GM12872 (cell line): ENCODE measurements around the gene CEP68.

ENCODE experiments used
- TF ChIP-seq, protein P1 (sequence below): IDR thresholded peaks from 3 replicates; pipeline ENCODE4 v1.5.1; 2011; ENCODE audit warnings: low read depth, mild to moderate bottlenecking, low read length, moderate library complexity; ENCODE audit not compliant: insufficient read depth

CEP68 gene

GRCh38 chr2:65103013-65103715, 46.9 kb downstream of the CEP68 start:
- TF ChIP-seq, protein P1, sequence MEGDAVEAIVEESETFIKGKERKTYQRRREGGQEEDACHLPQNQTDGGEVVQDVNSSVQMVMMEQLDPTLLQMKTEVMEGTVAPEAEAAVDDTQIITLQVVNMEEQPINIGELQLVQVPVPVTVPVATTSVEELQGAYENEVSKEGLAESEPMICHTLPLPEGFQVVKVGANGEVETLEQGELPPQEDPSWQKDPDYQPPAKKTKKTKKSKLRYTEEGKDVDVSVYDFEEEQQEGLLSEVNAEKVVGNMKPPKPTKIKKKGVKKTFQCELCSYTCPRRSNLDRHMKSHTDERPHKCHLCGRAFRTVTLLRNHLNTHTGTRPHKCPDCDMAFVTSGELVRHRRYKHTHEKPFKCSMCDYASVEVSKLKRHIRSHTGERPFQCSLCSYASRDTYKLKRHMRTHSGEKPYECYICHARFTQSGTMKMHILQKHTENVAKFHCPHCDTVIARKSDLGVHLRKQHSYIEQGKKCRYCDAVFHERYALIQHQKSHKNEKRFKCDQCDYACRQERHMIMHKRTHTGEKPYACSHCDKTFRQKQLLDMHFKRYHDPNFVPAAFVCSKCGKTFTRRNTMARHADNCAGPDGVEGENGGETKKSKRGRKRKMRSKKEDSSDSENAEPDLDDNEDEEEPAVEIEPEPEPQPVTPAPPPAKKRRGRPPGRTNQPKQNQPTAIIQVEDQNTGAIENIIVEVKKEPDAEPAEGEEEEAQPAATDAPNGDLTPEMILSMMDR: no peak

DNA sequence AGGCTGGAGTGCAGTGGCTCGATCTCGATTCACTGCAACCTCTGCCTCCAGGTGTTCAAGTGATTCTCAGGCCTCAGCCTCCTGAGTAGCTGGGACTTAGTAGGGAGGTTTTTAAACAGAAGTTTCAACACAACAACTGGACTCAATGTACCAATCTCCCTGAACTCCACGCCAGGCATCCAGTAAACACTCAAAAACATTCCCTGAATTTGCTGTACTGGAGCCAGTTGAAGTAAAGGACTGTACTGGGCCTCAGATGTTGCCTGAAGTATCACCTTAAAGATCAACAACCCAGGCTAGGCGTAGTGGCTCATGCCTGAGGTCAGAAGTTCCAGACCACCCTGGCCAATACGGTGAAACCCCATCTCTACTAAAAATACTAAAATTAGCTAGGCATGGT, 51.3 kb downstream of the CEP68 start:
- TF ChIP-seq, protein P1: no peak

GRCh38 chr2:65108780-65109179, 52.6 kb downstream of the CEP68 start:
- TF ChIP-seq, protein P1: no peak

- TF ChIP-seq, protein P1: no peak
Measured at GRCh38 chr2:65112633-65113032, 56.4 kb downstream of the CEP68 start.

- TF ChIP-seq, protein P1: no peak
Measured at GRCh38 chr2:65113229-65113628, 57.0 kb downstream of the CEP68 start.

DNA sequence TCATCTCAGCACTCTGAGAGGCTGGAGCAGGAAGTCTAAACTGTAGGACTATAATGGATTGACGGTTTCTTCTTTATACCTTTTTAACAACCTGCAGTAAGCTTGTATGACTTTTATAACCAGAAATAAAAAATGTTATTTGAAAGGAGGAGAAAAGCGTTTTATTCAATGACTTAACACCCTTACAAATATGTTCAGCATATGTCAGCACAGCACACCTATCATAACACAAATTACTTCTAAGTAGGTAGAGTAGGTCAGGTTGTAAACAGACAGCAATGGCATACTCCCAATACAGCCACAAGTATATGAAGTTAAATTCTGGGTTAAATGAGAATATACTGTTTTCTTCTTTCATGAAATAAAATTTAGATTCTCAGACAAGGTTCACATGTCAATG, 57.6 kb downstream of the CEP68 start:
- TF ChIP-seq, protein P1: no peak

- TF ChIP-seq, protein P1: no peak
Measured at GRCh38 chr2:65114921-65115320, 58.7 kb downstream of the CEP68 start.
